ENCODE results near the gene TINAGL1.

- TF ChIP-seq EZH2 (IDR thresholded peaks at IDR 0.05; ENCODE audit: insufficient read depth, poor library complexity, severe bottlenecking) (no peak), EZH2phosphoT487 (IDR thresholded peaks at IDR 0.05; ENCODE audit: insufficient read depth, low read depth) (no peak)
These were observed 9.5 kb downstream of the TINAGL1 start for GRCh38 chr1:31585736-31586365.
